SK-N-SH (cell line): ENCODE measurements around the gene SWAP70. TPM values are rescaled to one million over a fixed set of nuclear protein-coding genes. Genes with fewer than 3 reads are reported as not detected.

Experiments used
- CTCF ChIA-PET: fragments of 300-600, 350-600 bp; formaldehyde crosslinking; extraction: SDS; loops from one replicate; lab custom pipeline; 2021; lab: Yijun Ruan, JAX
- POLR2A ChIA-PET: fragments of 350-600 bp; sonication (Branson Sonifier 250); formaldehyde crosslinking; extraction: SDS; loops from one replicate; lab custom pipeline; 2020; ENCODE audit warnings: antibody characterized with exemption, inconsistent platforms; lab: Yijun Ruan, JAX
- DNase-seq: peaks from one replicate; pipeline ENCODE4 v3.0.0; 2012
- H2AFZ ChIP-seq: fragments of 200-600 bp; sonication (generic); 2 replicates; pipeline ENCODE4 v1.8.1; 2016; ENCODE audit warnings: antibody characterized with exemption, mild to moderate bottlenecking, low read depth
- H3F3A ChIP-seq: fragments of 200-600 bp; sonication (generic); replicated peaks from 2 replicates; pipeline ENCODE3; 2016; ENCODE audit warnings: antibody characterized with exemption, mild to moderate bottlenecking; ENCODE audit not compliant: insufficient read depth
- H3K27ac ChIP-seq, 2 experiments: fragments of 200-500 bp in 1 of 2; fragments of 200-600 bp in 1 of 2; sonication (Bioruptor generic) in 1 of 2; sonication (generic), shearing (Covaris generic) in 1 of 2; 2 replicates each; pipeline versions ENCODE4 v1.5.1 to v1.6.1; 2014 to 2016; ENCODE audit warnings: low read depth in 2 of 2, inconsistent platforms in 1 of 2, low read length in 1 of 2, mild to moderate bottlenecking in 1 of 2, mixed read lengths in 1 of 2
- H3K27me3 ChIP-seq: fragments of 200-600 bp; sonication (generic), shearing (Covaris generic); 2 replicates; pipeline ENCODE4 v1.6.1; 2016; ENCODE audit warnings: mixed run types; ENCODE audit not compliant: insufficient read depth
- H3K36me3 ChIP-seq, 2 experiments: fragments of 200-500 bp in 1 of 2; fragments of 200-600 bp in 1 of 2; sonication (Bioruptor generic) in 1 of 2; sonication (generic) in 1 of 2; replicated peaks in 1 of 2; 2 replicates each; pipeline versions ENCODE3 to v1.5.1; 2014 to 2016; ENCODE audit warnings: low read length in 1 of 2, mild to moderate bottlenecking in 1 of 2; ENCODE audit not compliant: insufficient read depth in 2 of 2, control insufficient read depth in 1 of 2
- H3K4me1 ChIP-seq, 2 experiments: fragments of 200-500 bp in 1 of 2; fragments of 200-600 bp in 1 of 2; sonication (Bioruptor generic) in 1 of 2; sonication (generic), shearing (Covaris generic) in 1 of 2; 2 replicates each; pipeline versions ENCODE4 v1.5.1 to v1.6.1; 2014 to 2016; ENCODE audit warnings: low read depth in 1 of 2, low read length in 1 of 2, mixed run types in 1 of 2; ENCODE audit not compliant: insufficient read depth in 2 of 2, control insufficient read depth in 1 of 2
- H3K4me2 ChIP-seq: fragments of 200-600 bp; sonication (generic), shearing (Covaris generic); 2 replicates; pipeline ENCODE4 v1.6.1; 2017; ENCODE audit warnings: mixed run types
- H3K4me3 ChIP-seq, 2 experiments: fragments of 200-500 bp in 1 of 2; fragments of 200-600 bp in 1 of 2; sonication (Bioruptor generic) in 1 of 2; sonication (generic), shearing (Covaris generic) in 1 of 2; 2 replicates each; pipeline versions ENCODE4 v1.5.1 to v1.8.1; 2014 to 2016; ENCODE audit warnings: low read depth in 2 of 2, inconsistent platforms in 1 of 2, low read length in 1 of 2, mild to moderate bottlenecking in 1 of 2, mixed read lengths in 1 of 2, moderate library complexity in 1 of 2
- H3K79me2 ChIP-seq: fragments of 200-600 bp; sonication (generic); 2 replicates; pipeline ENCODE4 v1.8.1; 2017; ENCODE audit warnings: mild to moderate bottlenecking; ENCODE audit not compliant: insufficient read depth
- H3K9ac ChIP-seq: fragments of 200-600 bp; sonication (generic); 2 replicates; pipeline ENCODE4 v1.6.1; 2017; ENCODE audit warnings: mixed run types
- H3K9me2 ChIP-seq: fragments of 200-600 bp; sonication (generic); 2 replicates; pipeline ENCODE4 v1.6.1; 2017; ENCODE audit warnings: mixed run types
- H3K9me3 ChIP-seq: fragments of 200-600 bp; sonication (generic); 2 replicates; pipeline ENCODE4 v1.6.1; 2017; ENCODE audit warnings: mixed run types, mild to moderate bottlenecking, moderate library complexity
- H4K20me1 ChIP-seq: fragments of 200-600 bp; sonication (generic); 2 replicates; pipeline ENCODE4 v1.6.1; 2017; ENCODE audit warnings: mild to moderate bottlenecking, mixed run types; ENCODE audit not compliant: insufficient read depth
- CHD2 ChIP-seq: fragments of 150-350 bp; IDR thresholded peaks from 2 replicates; pipeline ENCODE4 v1.6.1; 2018; ENCODE audit warnings: low read length; ENCODE audit not compliant: partially characterized antibody
- GATA2 ChIP-seq: sonication (generic); formaldehyde crosslinking; IDR thresholded peaks from 2 replicates; pipeline ENCODE4 v1.5.0; 2020; ENCODE audit warnings: mild to moderate bottlenecking, missing genetic modification reagents
- MEF2A ChIP-seq: IDR thresholded peaks from 2 replicates; pipeline ENCODE4 v1.4.0; 2012; ENCODE audit warnings: low read depth, borderline replicate concordance
- NFIC ChIP-seq: IDR thresholded peaks from 2 replicates; pipeline ENCODE4 v1.4.0; 2012; ENCODE audit warnings: borderline replicate concordance
- RAD21 ChIP-seq: IDR thresholded peaks from 2 replicates; pipeline ENCODE4 v1.6.1; 2012; ENCODE audit warnings: mild to moderate bottlenecking, low read length
- RXRA ChIP-seq: IDR thresholded peaks from 2 replicates; pipeline ENCODE4 v1.4.0; 2012; ENCODE audit warnings: low read depth, mild to moderate bottlenecking, borderline replicate concordance
- SIN3A ChIP-seq: IDR thresholded peaks from 2 replicates; pipeline ENCODE4 v1.6.1; 2012; ENCODE audit warnings: low read depth, mild to moderate bottlenecking, low read length, moderate library complexity, borderline replicate concordance
- TCF12 ChIP-seq: IDR thresholded peaks from 2 replicates; pipeline ENCODE4 v1.4.0; 2012
- WGBS: methylation state at CpG from one replicate; pipeline ENCODE4 v1.1.6; 2017; ENCODE audit warnings: low lambda C conversion rate; 5-methylcytosine and 5-hydroxymethylcytosine counted together
- polyA plus RNA-seq, 3 experiments: library from polyadenylated mRNA; depleted of rRNA; stranded (reverse); fragments of >200 nt; gene quantifications; 2 replicates each; pipeline ENCODE4 v1.2.3, GENCODE V29; 2012
- TF ChIP-seq, protein P1 (sequence below): fragments of 150-350 bp; IDR thresholded peaks from 2 replicates; pipeline ENCODE4 v1.6.1; 2017; ENCODE audit warnings: antibody characterized with exemption, low read length, low read depth, borderline replicate concordance
- TF ChIP-seq, protein P2 (sequence below): IDR thresholded peaks from 2 replicates; pipeline ENCODE4 v1.6.1; 2012; ENCODE audit warnings: mild to moderate bottlenecking, low read depth, low read length, moderate library complexity

SWAP70 gene
- polyA plus RNA-seq, 1 of the 3 experiments (the other 2 are of a cell fraction): 10.6 TPM

DNA sequence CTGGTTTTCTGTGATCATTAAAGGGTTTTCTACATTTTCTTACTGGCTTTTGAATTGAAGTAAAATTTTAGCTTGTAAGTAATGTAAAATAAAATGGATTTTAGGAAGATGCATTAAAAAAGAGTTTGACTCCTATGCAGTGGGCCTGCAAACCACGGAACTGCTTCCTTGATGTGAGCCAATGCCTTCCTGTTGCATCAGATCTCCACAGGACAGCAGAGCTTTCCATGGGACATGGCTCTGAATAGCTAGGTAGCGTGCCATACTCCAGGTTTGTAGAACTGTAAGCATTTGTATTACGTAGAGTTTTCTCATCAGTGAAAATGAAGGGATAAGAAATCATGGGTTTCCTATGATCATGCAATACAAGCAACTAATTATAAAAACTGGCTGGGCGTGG, 133.4 kb downstream of the SWAP70 start:
- Histone ChIP-seq H3K9ac (no peak overlapping the region), H3K4me1 (peaks cover 0 to 14% of the 10 kb centered on the region in 2 experiments; a peak in 2 of 4 replicates), H3K27me3 (no peaks in the 10 kb centered on the region), H3K9me2 (no peaks in the 10 kb centered on the region), H3K27ac (no peak overlapping the region), H3K4me2 (no peak overlapping the region), H2AFZ (no peak overlapping the region), H3K9me3 (no peaks in the 10 kb centered on the region), H3K79me2 (no peaks in the 10 kb centered on the region), H3K4me3 (no peak overlapping the region), H3F3A (peaks cover 2% of the 10 kb centered on the region), H3K36me3 (peaks cover 0 to 14% of the 10 kb centered on the region in 2 experiments), H4K20me1 (no peaks in the 10 kb centered on the region)
- CTCF ChIA-PET: interaction anchor here (1.1 to 1.2 kb wide), 2 partner anchors 11 to 175 kb away, joined by 3 read pairs; no protein-coding TSS in a partner anchor
- POLR2A ChIA-PET: no interaction called here
- TF ChIP-seq CHD2 (no peak), GATA2 (CRISPR knock-in tag) (no peak)
- no peak for DNase-seq
- 95% methylated on average over 4 of the region's 4 CpGs for WGBS

DNA sequence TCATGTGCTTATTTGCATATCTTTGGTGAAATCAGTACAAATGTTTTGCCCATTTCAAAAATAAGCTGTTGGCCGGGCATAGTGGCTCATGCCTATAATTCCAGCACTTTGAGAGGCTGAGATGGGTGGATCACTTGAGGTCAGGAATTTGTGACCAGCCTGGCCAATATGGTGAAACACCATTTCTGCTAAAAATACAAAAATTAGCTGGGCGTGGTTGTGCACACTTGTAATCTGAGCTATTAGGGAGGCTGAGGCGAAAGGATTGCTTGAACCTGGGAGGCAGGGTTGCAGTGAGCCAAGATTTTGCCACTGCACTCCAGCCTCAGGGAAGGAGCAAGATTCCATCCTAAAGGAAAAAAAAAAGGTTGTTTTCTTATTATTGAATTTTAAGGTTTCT, 136.0 kb downstream of the SWAP70 start:
- H3K4me2 ChIP-seq: no peak overlapping the region
- no peak for DNase-seq
- H3K9me3 ChIP-seq: no peaks in the 10 kb centered on the region
- no peaks in the 10 kb centered on the region for H3K27me3 ChIP-seq
- no peaks in the 10 kb centered on the region for H3K9me2 ChIP-seq
- peaks cover 0 to 9% of the 10 kb centered on the region in 2 experiments for H3K36me3 ChIP-seq
- no peak overlapping the region for H3K9ac ChIP-seq
- H3K4me3 ChIP-seq: no peak overlapping the region
- H3K27ac ChIP-seq: no peak overlapping the region
- TF ChIP-seq, protein P1, sequence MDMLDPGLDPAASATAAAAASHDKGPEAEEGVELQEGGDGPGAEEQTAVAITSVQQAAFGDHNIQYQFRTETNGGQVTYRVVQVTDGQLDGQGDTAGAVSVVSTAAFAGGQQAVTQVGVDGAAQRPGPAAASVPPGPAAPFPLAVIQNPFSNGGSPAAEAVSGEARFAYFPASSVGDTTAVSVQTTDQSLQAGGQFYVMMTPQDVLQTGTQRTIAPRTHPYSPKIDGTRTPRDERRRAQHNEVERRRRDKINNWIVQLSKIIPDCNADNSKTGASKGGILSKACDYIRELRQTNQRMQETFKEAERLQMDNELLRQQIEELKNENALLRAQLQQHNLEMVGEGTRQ: no peak
- TF ChIP-seq TCF12: no peak
- TF ChIP-seq MEF2A: no peak
- no peak for TF ChIP-seq RAD21
- TF ChIP-seq SIN3A: no peak
- TF ChIP-seq RXRA: no peak
- TF ChIP-seq, protein P2, sequence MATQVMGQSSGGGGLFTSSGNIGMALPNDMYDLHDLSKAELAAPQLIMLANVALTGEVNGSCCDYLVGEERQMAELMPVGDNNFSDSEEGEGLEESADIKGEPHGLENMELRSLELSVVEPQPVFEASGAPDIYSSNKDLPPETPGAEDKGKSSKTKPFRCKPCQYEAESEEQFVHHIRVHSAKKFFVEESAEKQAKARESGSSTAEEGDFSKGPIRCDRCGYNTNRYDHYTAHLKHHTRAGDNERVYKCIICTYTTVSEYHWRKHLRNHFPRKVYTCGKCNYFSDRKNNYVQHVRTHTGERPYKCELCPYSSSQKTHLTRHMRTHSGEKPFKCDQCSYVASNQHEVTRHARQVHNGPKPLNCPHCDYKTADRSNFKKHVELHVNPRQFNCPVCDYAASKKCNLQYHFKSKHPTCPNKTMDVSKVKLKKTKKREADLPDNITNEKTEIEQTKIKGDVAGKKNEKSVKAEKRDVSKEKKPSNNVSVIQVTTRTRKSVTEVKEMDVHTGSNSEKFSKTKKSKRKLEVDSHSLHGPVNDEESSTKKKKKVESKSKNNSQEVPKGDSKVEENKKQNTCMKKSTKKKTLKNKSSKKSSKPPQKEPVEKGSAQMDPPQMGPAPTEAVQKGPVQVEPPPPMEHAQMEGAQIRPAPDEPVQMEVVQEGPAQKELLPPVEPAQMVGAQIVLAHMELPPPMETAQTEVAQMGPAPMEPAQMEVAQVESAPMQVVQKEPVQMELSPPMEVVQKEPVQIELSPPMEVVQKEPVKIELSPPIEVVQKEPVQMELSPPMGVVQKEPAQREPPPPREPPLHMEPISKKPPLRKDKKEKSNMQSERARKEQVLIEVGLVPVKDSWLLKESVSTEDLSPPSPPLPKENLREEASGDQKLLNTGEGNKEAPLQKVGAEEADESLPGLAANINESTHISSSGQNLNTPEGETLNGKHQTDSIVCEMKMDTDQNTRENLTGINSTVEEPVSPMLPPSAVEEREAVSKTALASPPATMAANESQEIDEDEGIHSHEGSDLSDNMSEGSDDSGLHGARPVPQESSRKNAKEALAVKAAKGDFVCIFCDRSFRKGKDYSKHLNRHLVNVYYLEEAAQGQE: no peak
- TF ChIP-seq NFIC: no peak
- no peak overlapping the region for H2AFZ ChIP-seq
- whole genome bisulfite sequencing: 90% methylated on average over 3 of the region's 3 CpGs
- POLR2A ChIA-PET: no interaction called here
- peaks cover 7 to 31% of the 10 kb centered on the region in 2 experiments for H3K4me1 ChIP-seq
- peaks cover 17% of the 10 kb centered on the region for H3F3A ChIP-seq
- no peaks in the 10 kb centered on the region for H3K79me2 ChIP-seq
- no peaks in the 10 kb centered on the region for H4K20me1 ChIP-seq
- CTCF ChIA-PET: no interaction called here
